Effector memory CD8-positive, alpha-beta T cell (primary cell): Measurements from ENCODE around the gene SLC22A31.

ENCODE experiments used
- ATAC-seq: fragments of 150-1000 bp; cut with Tn5 transposase; replicated peaks from 2 replicates; pipeline ENCODE4 v1.10.0; 2021; ENCODE audit warnings: mild to moderate bottlenecking, moderate library complexity
- DNase-seq, 3 experiments: peaks; one replicate each; pipeline ENCODE4 v3.0.0; 2021
- H3K27ac Mint-ChIP-seq, 2 donors: one replicate each; pipeline ENCODE4 v1.8.0; 2022; ENCODE audit warnings: mild to moderate bottlenecking in 2 of 2, mixed read lengths in 2 of 2, moderate library complexity in 2 of 2
- H3K27me3 Mint-ChIP-seq, 2 donors: one replicate each; pipeline ENCODE4 v1.8.0; 2022; ENCODE audit warnings: mixed read lengths in 2 of 2
- H3K36me3 Mint-ChIP-seq: one replicate; pipeline ENCODE4 v1.8.0; 2022; ENCODE audit warnings: mild to moderate bottlenecking, moderate library complexity, mixed read lengths; ENCODE audit not compliant: insufficient read depth
- H3K4me1 Mint-ChIP-seq, 2 donors: one replicate each; pipeline ENCODE4 v1.8.0; 2022; ENCODE audit warnings: low read depth in 2 of 2, mixed read lengths in 2 of 2
- H3K4me3 Mint-ChIP-seq, 2 donors: one replicate each; pipeline ENCODE4 v1.8.0; 2022; ENCODE audit warnings: mild to moderate bottlenecking in 2 of 2, mixed read lengths in 2 of 2, moderate library complexity in 2 of 2
- H3K9me3 Mint-ChIP-seq, 2 donors: one replicate each; pipeline ENCODE4 v1.8.0; 2022; ENCODE audit warnings: mixed read lengths in 2 of 2

SLC22A31 gene

GRCh38 chr16:89175280-89176146 lies 24.8 kb downstream of the SLC22A31 start:
- no peak overlapping the region for H3K4me3 Mint-ChIP-seq
- peaks cover 3% of the 10 kb centered on the region for H3K36me3 Mint-ChIP-seq
- peaks cover 5% of the 10 kb centered on the region in 2 donors for H3K4me1 Mint-ChIP-seq
- no peaks in the 10 kb centered on the region for H3K9me3 Mint-ChIP-seq
- no peak for ATAC-seq
- H3K27ac Mint-ChIP-seq = no peak overlapping the region
- no peak for DNase-seq
- no peaks in the 10 kb centered on the region for H3K27me3 Mint-ChIP-seq

- H3K36me3 Mint-ChIP-seq = peaks cover 3% of the 10 kb centered on the region
- H3K27ac Mint-ChIP-seq = no peak overlapping the region
- ATAC-seq (no peak), DNase-seq (no peak)
- H3K4me3 Mint-ChIP-seq = no peak overlapping the region
- no peaks in the 10 kb centered on the region for H3K9me3 Mint-ChIP-seq
- peaks cover 7 to 8% of the 10 kb centered on the region in 2 donors for H3K4me1 Mint-ChIP-seq
- H3K27me3 Mint-ChIP-seq = no peaks in the 10 kb centered on the region
Measured at GRCh38 chr16:89174877-89175276, 25.5 kb downstream of the SLC22A31 start.

GRCh38 chr16:89174055-89174827 lies 26.1 kb downstream of the SLC22A31 start:
- no peak overlapping the region for H3K4me3 Mint-ChIP-seq
- no peak overlapping the region for H3K27ac Mint-ChIP-seq
- H3K36me3 Mint-ChIP-seq = peaks cover 3% of the 10 kb centered on the region
- peaks cover 7 to 8% of the 10 kb centered on the region in 2 donors for H3K4me1 Mint-ChIP-seq
- H3K27me3 Mint-ChIP-seq = peaks cover 0 to under 1% of the 10 kb centered on the region in 2 donors
- ATAC-seq = no peak
- DNase-seq = no peak
- H3K9me3 Mint-ChIP-seq = no peaks in the 10 kb centered on the region

GRCh38 chr16:89173174-89173921 lies 27.0 kb downstream of the SLC22A31 start:
- no peak overlapping the region for H3K27ac Mint-ChIP-seq

GRCh38 chr16:89172528-89173173 lies 27.7 kb downstream of the SLC22A31 start:
- no peak for DNase-seq
- peaks cover 7 to 8% of the 10 kb centered on the region in 2 donors for H3K4me1 Mint-ChIP-seq
- no peak overlapping the region for H3K27ac Mint-ChIP-seq

More at GRCh38 chr16:89173174-89173921, 27.0 kb downstream of the SLC22A31 start:
- Mint-ChIP-seq H3K27me3 (peaks cover 0 to 9% of the 10 kb centered on the region in 2 donors), H3K36me3 (peaks cover 6% of the 10 kb centered on the region), H3K4me1 (peaks cover 7 to 8% of the 10 kb centered on the region in 2 donors), H3K4me3 (no peak overlapping the region), H3K9me3 (no peaks in the 10 kb centered on the region)
- no peak for DNase-seq
- ATAC-seq = no peak

GRCh38 chr16:89172171-89172527 lies 28.2 kb downstream of the SLC22A31 start:
- Mint-ChIP-seq H3K4me3 (no peak overlapping the region), H3K27ac (no peak overlapping the region), H3K36me3 (peaks cover 6% of the 10 kb centered on the region), H3K9me3 (no peaks in the 10 kb centered on the region), H3K4me1 (peaks cover 7 to 8% of the 10 kb centered on the region in 2 donors), H3K27me3 (peaks cover 4 to 14% of the 10 kb centered on the region in 2 donors)
- no peak for DNase-seq
- ATAC-seq = no peak

More at GRCh38 chr16:89172528-89173173, 27.7 kb downstream of the SLC22A31 start:
- Mint-ChIP-seq H3K4me3 (no peak overlapping the region), H3K9me3 (no peaks in the 10 kb centered on the region), H3K36me3 (peaks cover 6% of the 10 kb centered on the region), H3K27me3 (peaks cover 4 to 14% of the 10 kb centered on the region in 2 donors)
- no peak for ATAC-seq

- Mint-ChIP-seq H3K36me3 (peaks cover 6% of the 10 kb centered on the region), H3K27ac (no peak within 1 kb of the TSS), H3K9me3 (no peaks in the 10 kb centered on the region), H3K27me3 (peaks cover 4 to 19% of the 10 kb centered on the region in 2 donors), H3K4me3 (peak within 1 kb of the TSS; percentile 73 to 86), H3K4me1 (peaks cover 7 to 8% of the 10 kb centered on the region in 2 donors)
- ATAC-seq (peak; percentile 93), DNase-seq (peak; percentile 75 to 86 (median 85))
Measured at GRCh38 chr16:89171216-89172170, 28.8 kb downstream of the SLC22A31 start, which contains the start of gene CDH15. Gene CDH15, plus strand, starts transcription at chr16:89171748. Its CDS starts 84 bp downstream, at chr16:89171832.

GRCh38 chr16:89170346-89171215 lies 29.8 kb downstream of the SLC22A31 start:
- ATAC-seq (no peak), DNase-seq (peak in 1 of 3 experiments; percentile 21)
- Mint-ChIP-seq H3K27ac (no peak overlapping the region), H3K4me3 (peak overlapping the region; percentile 73 to 86), H3K36me3 (peaks cover 10% of the 10 kb centered on the region), H3K9me3 (no peaks in the 10 kb centered on the region), H3K4me1 (peaks cover 7 to 8% of the 10 kb centered on the region in 2 donors), H3K27me3 (peaks cover 4 to 26% of the 10 kb centered on the region in 2 donors)

GRCh38 chr16:89169778-89170177 lies 30.6 kb downstream of the SLC22A31 start:
- no peak overlapping the region for H3K4me3 Mint-ChIP-seq
- H3K9me3 Mint-ChIP-seq = no peaks in the 10 kb centered on the region
- DNase-seq (no peak), ATAC-seq (no peak)
- H3K4me1 Mint-ChIP-seq = peaks cover 7 to 8% of the 10 kb centered on the region in 2 donors
- H3K27me3 Mint-ChIP-seq = peaks cover 4 to 26% of the 10 kb centered on the region in 2 donors
- H3K27ac Mint-ChIP-seq = no peak overlapping the region
- peaks cover 10% of the 10 kb centered on the region for H3K36me3 Mint-ChIP-seq

GRCh38 chr16:89168381-89169189 lies 31.8 kb downstream of the SLC22A31 start:
- DNase-seq (no peak), ATAC-seq (no peak)
- Mint-ChIP-seq H3K9me3 (no peaks in the 10 kb centered on the region), H3K4me3 (no peak overlapping the region), H3K4me1 (peaks cover 7 to 8% of the 10 kb centered on the region in 2 donors), H3K27me3 (peaks cover 4 to 26% of the 10 kb centered on the region in 2 donors), H3K27ac (no peak overlapping the region), H3K36me3 (peaks cover 10% of the 10 kb centered on the region)
